NCI-H1694 (cell line): ENCODE results near the gene HOXC6.

ENCODE experiments used
- DNase-seq: peaks from one replicate; lab custom pipeline; 2025; lab: John Stamatoyannopoulos, UW

The HOXC6 gene

GRCh38 chr12:54028314-54029201 lies at the start of gene HOXC6:
HOXC6 (plus strand) TSS chr12:54028440; CDS start chr12:54028522, 82 bp downstream.
- no peak for DNase-seq

- DNase-seq = no peak
These were observed 49.5 kb upstream of the HOXC6 start for GRCh38 chr12:53978477-53979356.

- DNase-seq = no peak
These were observed 48.0 kb upstream of the HOXC6 start for GRCh38 chr12:53980104-53980801.

GRCh38 chr12:53980802-53981496 lies 47.3 kb upstream of the HOXC6 start:
- no peak for DNase-seq

GRCh38 chr12:53981634-53982565 lies 46.3 kb upstream of the HOXC6 start:
- DNase-seq = no peak

- DNase-seq = no peak
These were observed 45.3 kb upstream of the HOXC6 start for GRCh38 chr12:53982648-53983567.

GRCh38 chr12:53983568-53983949 lies 44.7 kb upstream of the HOXC6 start:
- no peak for DNase-seq

GRCh38 chr12:53983950-53984572 lies 44.2 kb upstream of the HOXC6 start:
- DNase-seq = no peak

- DNase-seq = peak; percentile 96
These were observed 43.1 kb upstream of the HOXC6 start, which contains the start of gene HOXC10 for GRCh38 chr12:53984901-53985691. HOXC10 (plus strand) TSS chr12:53985146; CDS start chr12:53985260, 114 bp downstream.

- no peak for DNase-seq
These were observed 42.6 kb upstream of the HOXC6 start for GRCh38 chr12:53985692-53985993.

- DNase-seq = no peak
These were observed 42.1 kb upstream of the HOXC6 start for GRCh38 chr12:53985994-53986685.

- no peak for DNase-seq
These were observed 41.4 kb upstream of the HOXC6 start for GRCh38 chr12:53986686-53987483.

GRCh38 chr12:53987787-53988230 lies 40.4 kb upstream of the HOXC6 start:
- no peak for DNase-seq

GRCh38 chr12:53988541-53989226 lies 39.6 kb upstream of the HOXC6 start:
- no peak for DNase-seq

GRCh38 chr12:53989227-53990113 lies 38.8 kb upstream of the HOXC6 start:
- DNase-seq = peak; percentile 48
